Cardiac fibroblast (primary cell): ENCODE data around the gene KCNQ1.
A peak's percentile ranks its signal among the peaks of the same experiment; 100 is the strongest.

Experiments used
- DNase-seq, 2 donors: peaks; one replicate each; pipeline versions ENCODE4 v3.0.0 to v3.0.0-alpha.2; 2010; ENCODE audit warnings: low read depth in 2 of 2
- H3K4me3 ChIP-seq, 2 donors: replicated peaks in 1 of 2; 1 replicate in 1 of 2; 2 replicates in 1 of 2; pipeline ENCODE4 v1.5.1; 2011; ENCODE audit warnings: low read depth in 2 of 2, low read length in 2 of 2, mild to moderate bottlenecking in 2 of 2, moderate library complexity in 1 of 2
- CTCF ChIP-seq: IDR thresholded peaks from one replicate; pipeline ENCODE4 v1.5.1; 2011; ENCODE audit warnings: low read depth, mild to moderate bottlenecking, low read length, inconsistent platforms

The KCNQ1 gene

GRCh38 chr11:2564588-2565425 lies 120.0 kb downstream of the KCNQ1 start:
- no peak overlapping the region for H3K4me3 ChIP-seq
- no peak for TF ChIP-seq CTCF
- no peak for DNase-seq

GRCh38 chr11:2565447-2566222 lies 120.8 kb downstream of the KCNQ1 start:
- DNase-seq: no peak
- TF ChIP-seq CTCF: no peak
- H3K4me3 ChIP-seq: no peak overlapping the region

GRCh38 chr11:2566223-2567025 lies 121.6 kb downstream of the KCNQ1 start:
- H3K4me3 ChIP-seq: no peak overlapping the region
- DNase-seq: peak in 1 of 2 donors; percentile 7
- no peak for TF ChIP-seq CTCF

GRCh38 chr11:2567026-2567671 lies 122.3 kb downstream of the KCNQ1 start:
- H3K4me3 ChIP-seq: no peak overlapping the region
- TF ChIP-seq CTCF: no peak
- no peak for DNase-seq

GRCh38 chr11:2569321-2569721 lies 124.5 kb downstream of the KCNQ1 start:
- DNase-seq: no peak
- no peak overlapping the region for H3K4me3 ChIP-seq
- no peak for TF ChIP-seq CTCF

- TF ChIP-seq CTCF: no peak
- DNase-seq: no peak
- H3K4me3 ChIP-seq: no peak overlapping the region
These were observed 125.0 kb downstream of the KCNQ1 start for GRCh38 chr11:2569731-2570210.
